Iris pigment epithelial cell (primary cell): ENCODE results near the gene EXD2.
"Not testable (repeated sequence)": the region's sequence is repeated elsewhere in the genome, so short reads cannot be mapped to it uniquely, and the experiment has no call there.

Source experiments
- DNase-seq: peaks from one replicate; pipeline ENCODE4 v3.0.0-alpha.2; 2011; ENCODE audit warnings: low read depth

The EXD2 gene

GRCh38 chr14:69199786-69200185 is 8.5 kb downstream of the EXD2 start:
- DNase-seq: no peak

DNA sequence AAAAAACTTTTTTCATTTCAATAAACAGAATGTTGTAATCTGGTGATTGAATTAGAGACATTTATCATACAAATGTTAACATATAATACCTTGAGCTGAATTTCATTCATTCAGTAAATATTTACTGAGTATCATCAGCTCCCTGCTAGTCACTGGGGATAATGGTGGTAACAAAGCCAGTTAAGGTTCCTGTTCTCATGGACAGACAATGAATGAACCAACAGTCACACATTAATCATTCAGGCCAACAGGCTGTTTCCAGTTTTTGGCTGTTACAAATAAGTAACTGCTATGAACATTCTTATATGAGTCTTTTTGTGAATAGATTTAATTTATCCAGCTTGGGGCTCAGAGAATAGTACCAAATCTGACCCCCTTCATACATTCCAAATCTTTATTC is 13.5 kb downstream of the EXD2 start:
- peak; percentile 4 for DNase-seq

- DNase-seq: no peak
Measured at GRCh38 chr14:69207435-69208041, 16.2 kb downstream of the EXD2 start.

GRCh38 chr14:69208666-69209065 is 17.4 kb downstream of the EXD2 start:
- no peak for DNase-seq

DNA sequence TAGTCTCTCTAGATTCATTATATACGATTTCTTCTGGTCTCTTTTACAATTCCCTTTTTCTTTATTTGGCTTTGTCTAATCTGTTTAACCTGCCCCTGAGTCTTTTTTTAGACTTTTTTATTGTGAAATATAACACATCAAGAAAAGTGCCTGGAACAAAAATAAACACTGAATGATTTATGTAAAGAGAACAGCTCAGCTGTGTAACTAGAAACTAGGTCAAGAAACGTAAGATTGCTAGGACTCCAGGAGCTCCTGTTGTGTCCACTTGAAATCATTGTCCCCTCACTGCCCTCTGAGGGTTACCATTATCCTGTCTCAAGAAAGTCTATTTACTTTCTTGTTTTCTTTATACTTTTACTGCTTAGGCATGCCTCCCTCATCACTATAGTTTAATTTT is 23.1 kb downstream of the EXD2 start:
- DNase-seq: peak; percentile 63

GRCh38 chr14:69217663-69218062 is 26.4 kb downstream of the EXD2 start:
- DNase-seq: not testable (repeated sequence)

- DNase-seq: no peak
Measured at GRCh38 chr14:69224946-69225345, 33.6 kb downstream of the EXD2 start.

DNA sequence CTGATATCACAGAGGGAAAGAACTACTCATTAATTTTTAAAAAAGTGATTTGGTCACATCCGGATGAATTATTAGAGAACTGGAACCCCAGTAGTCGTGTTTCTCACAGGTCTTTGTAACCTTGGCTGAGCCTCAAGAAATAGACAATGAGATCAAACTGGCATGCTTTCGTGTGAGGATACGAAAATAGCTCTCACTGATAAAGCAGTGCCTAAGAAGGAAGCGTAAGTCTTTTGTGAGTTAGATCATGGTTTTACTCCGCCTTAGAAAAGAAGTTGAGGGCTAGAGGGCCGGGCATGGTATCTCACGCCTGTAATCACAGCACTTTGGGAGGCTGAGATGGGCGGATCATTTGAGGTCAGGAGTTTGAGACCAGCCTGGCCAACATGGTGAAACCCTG is 34.9 kb downstream of the EXD2 start:
- DNase-seq: no peak

GRCh38 chr14:69226736-69227135 is 35.4 kb downstream of the EXD2 start:
- DNase-seq: no peak

GRCh38 chr14:69231486-69231885 is 40.2 kb downstream of the EXD2 start:
- DNase-seq: peak; percentile 14

GRCh38 chr14:69232388-69232787 is 41.1 kb downstream of the EXD2 start:
- DNase-seq: no peak

- peak; percentile 5 for DNase-seq
Measured at GRCh38 chr14:69234106-69234505, 42.8 kb downstream of the EXD2 start.

GRCh38 chr14:69235708-69236107 is 44.4 kb downstream of the EXD2 start:
- no peak for DNase-seq

- DNase-seq: no peak
Measured at GRCh38 chr14:69237142-69237541, 45.8 kb downstream of the EXD2 start.

GRCh38 chr14:69237584-69237983 is 46.3 kb downstream of the EXD2 start:
- DNase-seq: no peak

- no peak for DNase-seq
Measured at GRCh38 chr14:69238883-69239282, 47.6 kb downstream of the EXD2 start.

DNA sequence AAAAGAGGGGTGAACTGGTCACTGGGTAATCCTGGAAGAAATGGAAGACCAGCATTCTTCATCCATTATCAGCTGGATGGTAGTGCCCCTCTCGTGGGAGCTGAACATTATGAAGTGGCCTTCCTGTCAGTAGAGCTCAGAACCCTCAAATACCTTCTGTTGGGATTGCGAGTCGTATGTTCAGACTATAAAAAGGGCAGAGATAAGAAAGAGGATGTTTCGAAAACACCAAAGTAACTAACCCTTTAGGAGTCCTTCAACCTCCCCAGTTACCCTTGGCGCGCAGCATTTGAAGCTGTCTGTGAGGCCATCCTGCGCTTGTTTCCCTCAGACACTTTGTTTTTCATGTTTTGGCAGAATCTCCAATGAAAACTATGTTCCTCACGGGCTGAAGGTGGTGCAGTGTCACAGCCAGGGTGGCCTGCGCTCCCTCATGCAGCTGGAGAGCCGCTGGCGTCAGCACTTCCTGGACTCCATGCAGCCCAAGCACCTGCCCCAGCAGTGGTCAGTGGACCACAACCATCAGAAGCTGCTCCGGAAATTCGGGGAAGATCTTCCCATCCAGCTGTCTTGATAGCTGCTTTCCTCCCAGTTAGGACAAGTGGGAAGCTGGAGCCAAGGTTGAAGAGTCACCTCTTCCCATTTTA is 49.4 kb downstream of the EXD2 start:
- no peak for DNase-seq

DNA sequence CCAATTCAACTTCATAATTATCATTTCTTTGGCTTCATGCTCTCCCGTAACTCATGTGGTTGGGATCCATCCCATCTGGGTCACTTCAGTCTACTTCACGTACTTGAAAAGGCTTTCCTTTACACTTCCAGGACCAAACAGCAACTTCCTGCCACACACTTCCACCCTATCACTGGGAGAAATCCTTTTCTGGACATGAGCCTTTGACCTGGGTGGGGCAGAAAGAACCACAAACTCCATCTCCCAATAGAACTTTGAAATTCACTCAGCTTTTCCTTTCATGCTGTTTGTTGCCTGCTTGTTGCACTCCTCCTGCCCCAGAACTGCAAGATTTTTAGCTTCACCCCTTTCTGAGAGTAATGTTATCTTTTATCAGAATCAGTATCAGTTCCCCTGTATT is 50.3 kb downstream of the EXD2 start:
- DNase-seq: no peak

DNA sequence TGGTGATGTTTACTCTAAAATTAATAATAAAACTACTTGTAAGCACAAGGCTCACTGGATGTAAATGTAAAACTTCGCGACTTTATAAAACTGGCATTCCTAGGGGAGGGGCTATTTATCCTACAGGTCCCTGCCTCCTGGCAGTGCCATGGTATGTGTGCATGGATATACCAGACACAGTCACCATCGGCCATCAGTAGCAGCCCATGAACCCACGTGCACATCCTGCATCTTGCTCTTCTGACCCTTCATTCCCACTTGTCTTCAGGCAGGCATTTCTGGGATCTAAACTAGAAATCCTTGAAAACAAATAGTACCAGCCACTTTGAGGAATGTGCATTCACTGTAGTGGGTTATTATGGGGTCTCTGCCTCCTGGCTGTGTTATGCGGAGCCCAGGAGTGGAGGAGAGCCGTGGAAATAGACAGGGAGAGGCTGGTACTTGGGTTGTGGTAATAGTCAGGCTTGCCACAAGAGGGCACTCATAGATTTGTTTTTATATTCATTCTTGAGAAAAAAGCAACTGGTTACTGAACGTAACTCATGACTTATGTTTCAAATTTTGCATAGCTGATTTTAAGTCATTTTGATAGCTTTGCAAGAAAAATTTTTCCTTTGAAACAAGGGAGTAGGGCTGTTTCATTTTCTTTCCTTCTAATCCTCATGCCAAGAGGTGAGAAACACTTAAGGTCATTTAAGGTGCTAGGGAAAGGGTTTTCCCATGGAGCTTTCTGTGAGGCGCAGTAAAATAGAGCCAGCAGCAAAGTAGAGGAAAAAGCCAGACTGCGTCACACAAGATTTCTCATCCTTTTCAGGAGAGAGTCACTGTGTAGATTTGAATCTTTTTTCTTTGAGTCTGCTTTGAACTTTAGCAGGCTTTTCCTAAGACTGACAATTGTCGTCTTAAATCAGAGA is 51.3 kb downstream of the EXD2 start:
- DNase-seq: peak; percentile 72

GRCh38 chr14:69244946-69245345 is 53.6 kb downstream of the EXD2 start:
- peak; percentile 49 for DNase-seq

DNA sequence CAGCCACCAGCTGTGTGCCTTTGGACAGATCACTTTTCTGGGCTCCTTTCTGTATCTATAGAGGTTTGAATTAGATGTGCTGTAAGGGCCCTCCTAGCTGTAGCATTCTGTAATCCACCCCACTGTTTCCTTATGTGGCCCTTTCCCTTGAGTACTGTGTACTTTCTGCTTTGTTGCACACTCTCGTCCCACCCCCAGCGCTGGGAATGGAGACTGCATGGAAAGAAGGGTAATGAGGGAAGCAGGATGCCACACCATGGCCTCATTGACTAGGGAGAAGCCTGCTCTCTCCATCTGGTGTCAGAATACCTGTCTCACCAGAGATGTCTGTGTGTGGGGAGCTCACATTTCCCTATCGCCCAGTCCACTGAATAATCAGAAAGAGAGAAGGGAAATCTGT is 55.0 kb downstream of the EXD2 start:
- no peak for DNase-seq

DNA sequence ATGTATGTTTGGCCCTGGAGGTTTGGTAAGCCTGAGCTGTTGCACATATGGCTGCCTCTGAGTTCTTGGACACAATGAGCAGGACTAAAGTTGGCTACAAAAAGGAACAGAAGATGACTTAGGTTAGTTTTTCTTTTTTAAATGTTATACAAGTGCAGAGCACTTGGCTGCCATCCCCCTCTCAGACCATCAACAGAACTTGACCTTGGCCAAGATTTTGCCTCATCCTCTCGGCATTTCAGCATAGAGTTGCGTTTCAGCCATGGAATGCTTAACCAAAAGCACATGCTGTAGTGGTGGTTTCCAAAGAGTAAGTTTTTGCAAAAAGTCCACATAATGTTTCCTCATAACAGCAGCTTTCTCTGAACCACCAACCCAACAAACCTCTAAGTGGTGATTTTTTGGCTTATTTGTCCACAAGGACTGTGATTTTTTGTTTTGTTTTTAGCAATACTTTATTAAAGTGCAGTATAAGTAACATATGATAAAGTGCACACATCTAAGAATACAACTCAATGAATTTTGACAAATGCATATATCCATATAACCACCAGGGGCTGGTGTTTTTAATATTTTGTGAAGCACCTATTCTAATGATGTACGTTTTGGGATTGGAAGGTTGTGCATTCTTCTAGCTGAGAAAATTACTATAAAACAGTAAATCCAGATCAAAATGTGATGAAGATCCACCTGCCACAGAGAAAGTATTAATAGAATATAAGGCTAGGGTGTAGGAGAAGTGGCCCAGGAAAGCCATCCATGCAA is 56.6 kb downstream of the EXD2 start:
- DNase-seq: peak; percentile 96
